Naive thymus-derived CD8-positive, alpha-beta T cell (primary cell): ENCODE results near the gene CXXC5. TPM values are rescaled to one million over a fixed set of nuclear protein-coding genes. Genes with fewer than 3 reads are reported as not detected.

Source experiments
- ATAC-seq, 2 donors: fragments of 150-1000 bp; cut with Tn5 transposase in 1 of 2; sonication (Bioruptor Pico), chemical (Tn5 transposase) in 1 of 2; 1 replicate in 1 of 2; 2 replicates in 1 of 2; pipeline ENCODE4 v1.10.0; 2021; ENCODE audit warnings: mild to moderate bottlenecking in 2 of 2, moderate library complexity in 2 of 2
- POLR2A ChIA-PET: fragments of 350-600 bp; sonication (Branson Sonifier 250); formaldehyde crosslinking; loops from one replicate; lab custom pipeline; 2021; ENCODE audit warnings: antibody characterized with exemption; lab: Charles Lee
- DNase-seq, 10 donors: peaks; one replicate each; pipeline versions ENCODE4 v3.0.0 to v3.0.0-alpha.2; 2020 to 2022
- H3K27ac Mint-ChIP-seq, 10 donors: one replicate each; pipeline ENCODE4 v1.8.0; 2020 to 2022; ENCODE audit warnings: mild to moderate bottlenecking in 10 of 10, mixed read lengths in 10 of 10, moderate library complexity in 4 of 10, inconsistent platforms in 1 of 10
- H3K27me3 Mint-ChIP-seq, 5 donors: one replicate each; pipeline ENCODE4 v1.8.0; 2021 to 2022; ENCODE audit warnings: mixed read lengths in 5 of 5
- H3K36me3 Mint-ChIP-seq, 3 donors: one replicate each; pipeline ENCODE4 v1.8.0; 2020 to 2022; ENCODE audit warnings: mixed read lengths in 3 of 3, mild to moderate bottlenecking in 2 of 3, inconsistent platforms in 1 of 3
- H3K4me1 Mint-ChIP-seq, 4 donors: one replicate each; pipeline ENCODE4 v1.8.0; 2021 to 2022; ENCODE audit warnings: mixed read lengths in 4 of 4
- H3K4me3 Mint-ChIP-seq, 10 donors: one replicate each; pipeline ENCODE4 v1.8.0; 2020 to 2022; ENCODE audit warnings: mild to moderate bottlenecking in 10 of 10, mixed read lengths in 10 of 10, moderate library complexity in 6 of 10, inconsistent platforms in 1 of 10
- H3K9me3 Mint-ChIP-seq, 9 donors: one replicate each; pipeline ENCODE4 v1.8.0; 2020 to 2022; ENCODE audit warnings: mixed read lengths in 9 of 9, mild to moderate bottlenecking in 3 of 9, inconsistent platforms in 1 of 9, moderate library complexity in 1 of 9
- polyA plus RNA-seq, 3 donors: library from polyadenylated mRNA; unstranded; fragments of 300-500 nt; fragmentation: Illumina TruSeq; gene quantifications; one replicate each; pipeline ENCODE4 v1.2.3, GENCODE V29; 2021
- total RNA-seq, 8 experiments: library from RNA in 2 of 8; stranded (reverse) in 2 of 8; gene quantifications; one replicate each; pipeline ENCODE4 v1.2.3 and lab custom pipeline; 2021 to 2026

CXXC5 gene
- total and polyA plus RNA-seq, 5 experiments from 2014 or later: 2.6 to 24.6 (median 6.8) TPM

DNA sequence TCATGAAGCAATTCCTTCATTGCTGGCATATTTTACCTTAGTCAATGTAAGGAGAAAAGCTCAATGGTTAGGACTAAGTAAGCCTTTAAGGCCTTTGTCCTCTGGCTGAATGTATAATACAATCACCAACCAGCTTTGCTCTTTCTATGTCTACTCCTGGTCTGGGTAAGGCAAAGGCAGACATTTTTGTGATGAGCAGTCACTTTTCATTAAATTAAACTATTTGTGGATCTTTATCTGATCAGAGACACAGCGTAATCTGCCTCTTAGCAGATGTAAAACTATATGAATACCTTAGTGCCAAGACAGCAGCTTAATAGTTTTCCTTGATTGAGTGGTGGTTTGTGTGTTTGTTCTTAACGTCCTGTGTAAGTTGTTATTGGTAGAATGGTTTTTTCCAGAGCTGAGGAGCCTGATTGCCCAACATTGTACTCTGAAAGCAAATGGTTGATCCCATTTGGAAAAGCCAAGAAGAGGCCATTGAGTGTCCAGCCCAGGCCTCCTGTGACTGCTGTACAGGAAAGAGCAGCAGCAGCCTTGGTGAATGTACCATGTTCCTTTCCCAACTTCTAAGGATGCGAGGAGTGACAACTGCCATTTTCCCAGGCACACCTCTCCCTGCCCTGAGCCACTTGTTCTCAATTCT lies 16.5 kb upstream of the CXXC5 start:
- Mint-ChIP-seq H3K4me3 (no peak overlapping the region), H3K4me1 (peaks cover 19 to 39% (median 36%) of the 10 kb centered on the region in 4 donors), H3K27ac (peak overlapping the region in 4 of 10 donors; percentile 13 to 39 (median 26)), H3K36me3 (peaks cover 0 to 36% (median 0%) of the 10 kb centered on the region in 3 donors), H3K9me3 (no peaks in the 10 kb centered on the region), H3K27me3 (no peaks in the 10 kb centered on the region)
- ATAC-seq (no peak), DNase-seq (no peak)
- POLR2A ChIA-PET: interaction anchor here (0.7 to 6.6 kb wide), 5 partner anchors 53 to 129 kb away, joined by 3 to 41 read pairs (median 3); partner anchors contain the start of gene UBE2D2

DNA sequence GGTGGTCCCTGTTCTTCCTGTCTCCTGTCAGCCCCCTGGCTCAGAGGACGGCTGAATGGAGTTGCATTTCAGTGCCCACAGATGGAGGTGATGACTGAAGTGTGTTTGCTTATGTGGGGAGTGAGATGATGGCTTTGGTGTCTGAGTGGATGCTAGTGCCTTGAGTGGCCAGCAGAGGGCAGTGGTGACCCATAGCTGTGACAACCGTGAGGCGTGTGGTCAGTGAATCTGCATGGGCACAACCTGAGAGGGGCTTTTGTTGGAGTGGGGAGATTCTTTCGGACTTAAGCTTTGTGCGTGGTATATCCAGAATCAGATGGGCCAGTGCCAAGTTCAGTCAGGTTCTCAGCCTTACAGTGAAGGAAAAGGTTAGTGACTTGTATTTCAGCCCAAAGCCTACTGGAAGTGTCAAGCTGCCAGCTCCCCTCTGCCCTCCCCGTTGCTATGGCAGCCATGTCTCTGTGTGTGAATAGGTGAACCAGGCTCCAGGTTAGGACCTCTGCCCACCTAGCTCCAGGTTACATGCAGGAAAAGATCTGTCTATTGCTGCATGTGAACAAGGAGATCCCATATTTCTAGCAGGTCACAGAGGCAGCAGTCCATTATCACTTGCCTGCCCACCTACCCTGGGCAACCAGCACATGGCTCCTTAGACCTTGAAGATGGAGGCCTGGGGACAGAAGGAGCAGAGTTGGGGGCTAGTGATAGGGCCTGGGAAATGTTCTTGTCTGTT lies 14.7 kb upstream of the CXXC5 start:
- ATAC-seq: peak; percentile 30 to 41

DNA sequence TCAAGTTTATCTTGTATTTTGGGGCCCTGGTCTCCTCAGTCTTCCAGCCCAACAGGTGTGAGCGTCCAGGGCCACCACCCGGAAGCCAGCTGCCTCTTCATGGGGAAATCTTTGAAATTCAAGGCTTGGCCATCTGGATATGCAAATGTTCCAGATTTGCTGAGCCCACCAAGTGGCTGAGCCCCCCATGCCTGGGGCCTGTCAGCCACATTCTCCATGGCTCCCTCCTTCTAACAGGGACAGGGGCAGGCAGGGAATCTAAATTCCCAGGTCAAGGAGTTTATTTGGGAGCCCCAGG lies 14.2 kb upstream of the CXXC5 start:
- no peak overlapping the region for H3K4me3 Mint-ChIP-seq
- peaks cover 28 to 56% (median 50%) of the 10 kb centered on the region in 4 donors for H3K4me1 Mint-ChIP-seq
- DNase-seq (peak in 1 of 10 donors; percentile 57), ATAC-seq (no peak)
- no peaks in the 10 kb centered on the region for H3K9me3 Mint-ChIP-seq
- POLR2A ChIA-PET: interaction anchor here (0.6 to 6.6 kb wide), 10 partner anchors 11 to 137 kb away, joined by 3 to 41 read pairs (median 4); partner anchors contain the start of genes CXXC5 and UBE2D2
- H3K36me3 Mint-ChIP-seq: peaks cover 0 to 16% (median 0%) of the 10 kb centered on the region in 3 donors
- H3K27me3 Mint-ChIP-seq: no peaks in the 10 kb centered on the region
- H3K27ac Mint-ChIP-seq: peak overlapping the region in 5 of 10 donors; percentile 31 to 67 (median 49)

More for the DNA sequence above, 14.7 kb upstream of the CXXC5 start:
- Mint-ChIP-seq H3K4me1 (peaks cover 26 to 50% (median 45%) of the 10 kb centered on the region in 4 donors), H3K4me3 (no peak overlapping the region), H3K9me3 (no peaks in the 10 kb centered on the region), H3K36me3 (peaks cover 0 to 19% (median 0%) of the 10 kb centered on the region in 3 donors), H3K27me3 (no peaks in the 10 kb centered on the region), H3K27ac (peak overlapping the region in 9 of 10 donors; percentile 20 to 83 (median 45))
- DNase-seq: peak; percentile 39 to 76 (median 61)
- POLR2A ChIA-PET: interaction anchor here (0.5 to 6.6 kb wide), 11 partner anchors 11 to 216 kb away, joined by 3 to 41 read pairs (median 5); partner anchors contain the start of gene UBE2D2

DNA sequence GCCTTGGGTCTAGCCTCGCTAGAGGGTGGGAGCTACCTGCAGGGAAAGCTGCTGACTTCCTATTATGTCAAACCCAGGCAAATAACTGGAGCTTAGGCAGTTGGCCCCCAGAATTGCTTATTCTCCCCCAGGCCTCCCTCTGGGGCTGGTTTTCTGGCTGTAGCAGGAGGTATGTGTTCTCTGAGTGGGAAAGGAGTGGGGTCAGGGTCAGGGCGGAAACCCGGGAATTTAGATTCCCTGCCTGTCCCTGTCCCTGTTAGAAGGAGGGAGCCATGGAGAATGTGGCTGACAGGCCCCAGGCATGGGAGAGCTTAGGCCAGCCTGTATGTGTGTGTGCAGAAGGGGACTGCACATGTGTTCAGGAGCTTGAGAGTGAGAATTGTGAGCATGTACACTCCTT lies 13.6 kb upstream of the CXXC5 start:
- Mint-ChIP-seq H3K9me3 (no peaks in the 10 kb centered on the region), H3K27me3 (no peaks in the 10 kb centered on the region), H3K36me3 (peaks cover 0 to 10% (median 0%) of the 10 kb centered on the region in 3 donors), H3K27ac (peak overlapping the region in 5 of 10 donors; percentile 31 to 89 (median 77)), H3K4me1 (peaks cover 28 to 57% (median 52%) of the 10 kb centered on the region in 4 donors), H3K4me3 (peak overlapping the region in 1 of 10 donors; percentile 28)
- POLR2A ChIA-PET: interaction anchor here (0.6 to 6.6 kb wide), 9 partner anchors 10 to 136 kb away, joined by 3 to 41 read pairs (median 7); partner anchors contain the start of gene CXXC5
- ATAC-seq (no peak), DNase-seq (peak in 1 of 10 donors; percentile 38)

DNA sequence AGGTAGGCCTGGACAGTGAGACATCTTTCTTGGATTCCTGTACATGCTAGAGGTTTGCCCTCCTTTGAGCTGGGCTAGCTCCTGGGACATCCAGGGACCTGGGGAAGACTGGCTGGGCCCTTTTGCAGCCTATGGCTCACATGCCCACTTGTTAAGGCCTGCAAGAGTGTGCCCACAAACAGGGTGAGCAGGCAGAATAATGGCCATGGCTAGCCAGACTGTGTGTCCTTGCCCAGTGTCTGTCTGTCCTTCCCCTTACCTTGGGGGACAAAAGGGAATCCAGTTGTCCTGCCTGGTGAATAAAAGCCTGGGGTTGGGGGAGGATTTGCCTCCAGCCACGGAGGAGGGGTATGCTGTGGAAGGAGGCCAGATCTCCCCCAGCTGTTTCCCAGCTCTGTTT lies 13.0 kb upstream of the CXXC5 start:
- peaks cover 28 to 57% (median 55%) of the 10 kb centered on the region in 4 donors for H3K4me1 Mint-ChIP-seq
- H3K27me3 Mint-ChIP-seq: no peaks in the 10 kb centered on the region
- ATAC-seq (no peak), DNase-seq (no peak)
- POLR2A ChIA-PET: interaction anchor here (0.5 to 6.6 kb wide), 15 partner anchors 8 to 136 kb away, joined by 3 to 116 read pairs (median 7); partner anchors contain the start of genes CXXC5 and UBE2D2
- peak overlapping the region in 3 of 10 donors; percentile 8 to 75 (median 43) for H3K4me3 Mint-ChIP-seq
- H3K36me3 Mint-ChIP-seq: peaks cover 0 to 5% (median 0%) of the 10 kb centered on the region in 3 donors
- no peaks in the 10 kb centered on the region for H3K9me3 Mint-ChIP-seq
- H3K27ac Mint-ChIP-seq: peak overlapping the region; percentile 48 to 89 (median 82)

DNA sequence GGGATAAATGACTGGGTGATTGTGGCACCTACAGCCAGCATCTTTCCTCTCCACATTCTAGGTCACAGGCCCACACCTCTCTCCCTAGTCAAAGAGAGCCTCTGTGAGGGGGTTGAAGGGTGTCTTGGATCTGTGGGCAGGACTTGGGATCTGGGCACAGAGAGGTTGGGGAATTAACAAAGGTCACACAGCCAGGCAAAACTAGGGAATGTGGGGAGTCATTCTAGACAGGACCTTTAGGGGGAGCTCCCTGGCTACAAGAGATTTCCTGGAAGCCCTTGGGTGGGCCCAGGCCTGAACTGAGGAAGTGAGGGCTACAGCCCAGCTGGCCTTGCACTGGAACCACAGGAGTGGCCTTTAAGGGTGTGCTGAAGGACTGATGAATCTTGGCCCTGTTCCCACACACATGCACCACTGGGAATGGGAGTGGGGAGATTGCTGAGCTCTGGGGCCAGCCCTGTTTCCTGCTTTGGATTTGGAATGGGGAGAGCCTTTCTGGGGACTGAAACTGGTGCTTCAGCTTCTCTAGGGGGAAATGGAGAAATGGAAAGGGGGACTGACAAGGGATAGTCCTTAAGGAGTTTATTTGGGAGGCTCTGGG lies 12.4 kb upstream of the CXXC5 start:
- peaks cover 28 to 57% (median 55%) of the 10 kb centered on the region in 4 donors for H3K4me1 Mint-ChIP-seq
- H3K27ac Mint-ChIP-seq: peak overlapping the region; percentile 62 to 91 (median 86)
- DNase-seq: peak in 2 of 10 donors; percentile 34 to 59
- POLR2A ChIA-PET: interaction anchor here (0.5 to 6.6 kb wide), 20 partner anchors 8 to 130 kb away, joined by 3 to 116 read pairs (median 6); partner anchors contain the start of genes CXXC5 and UBE2D2
- H3K27me3 Mint-ChIP-seq: no peaks in the 10 kb centered on the region
- peak; percentile 9 to 20 for ATAC-seq
- peak overlapping the region; percentile 57 to 87 (median 85) for H3K4me3 Mint-ChIP-seq
- peaks cover 0 to 3% (median 0%) of the 10 kb centered on the region in 3 donors for H3K36me3 Mint-ChIP-seq
- H3K9me3 Mint-ChIP-seq: no peaks in the 10 kb centered on the region

DNA sequence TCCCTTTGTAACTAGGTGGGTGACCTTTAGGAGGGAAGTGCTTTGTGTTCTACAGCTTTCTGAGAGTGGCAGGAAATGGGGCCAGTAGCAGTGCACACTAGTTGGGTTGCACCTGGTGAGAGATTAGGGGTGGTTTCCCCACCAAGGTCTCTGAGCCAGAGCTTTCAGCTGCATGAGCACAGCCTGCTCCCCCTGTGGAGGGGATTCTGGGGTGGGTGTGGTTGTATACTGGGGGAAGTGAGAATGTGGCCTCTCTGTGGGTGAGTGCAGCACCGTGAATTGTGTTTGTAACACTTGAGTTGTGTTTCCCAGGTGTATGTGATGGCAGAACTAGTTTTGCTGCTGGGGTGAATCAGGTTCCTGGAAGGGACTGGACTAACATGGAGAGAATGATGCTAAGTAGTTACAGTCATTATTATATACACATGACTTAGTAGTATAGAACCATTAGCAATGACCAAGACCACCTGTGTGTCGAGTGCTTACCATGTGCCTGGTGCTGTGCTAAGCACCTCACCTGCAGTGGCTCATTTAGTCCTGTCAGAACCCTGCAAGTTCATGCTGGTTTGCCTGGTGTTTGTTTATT lies 11.8 kb upstream of the CXXC5 start:
- POLR2A ChIA-PET: interaction anchor here (0.6 to 6.6 kb wide), 20 partner anchors 9 to 129 kb away, joined by 3 to 116 read pairs (median 5); partner anchors contain the start of genes CXXC5 and UBE2D2
- Mint-ChIP-seq H3K4me3 (peak overlapping the region; percentile 57 to 87 (median 85)), H3K9me3 (no peaks in the 10 kb centered on the region), H3K4me1 (peaks cover 28 to 57% (median 55%) of the 10 kb centered on the region in 4 donors), H3K36me3 (no peaks in the 10 kb centered on the region), H3K27ac (peak overlapping the region; percentile 32 to 91 (median 86)), H3K27me3 (no peaks in the 10 kb centered on the region)
- DNase-seq (peak in 9 of 10 donors; percentile 57 to 88 (median 72)), ATAC-seq (peak; percentile 79 to 91)

DNA sequence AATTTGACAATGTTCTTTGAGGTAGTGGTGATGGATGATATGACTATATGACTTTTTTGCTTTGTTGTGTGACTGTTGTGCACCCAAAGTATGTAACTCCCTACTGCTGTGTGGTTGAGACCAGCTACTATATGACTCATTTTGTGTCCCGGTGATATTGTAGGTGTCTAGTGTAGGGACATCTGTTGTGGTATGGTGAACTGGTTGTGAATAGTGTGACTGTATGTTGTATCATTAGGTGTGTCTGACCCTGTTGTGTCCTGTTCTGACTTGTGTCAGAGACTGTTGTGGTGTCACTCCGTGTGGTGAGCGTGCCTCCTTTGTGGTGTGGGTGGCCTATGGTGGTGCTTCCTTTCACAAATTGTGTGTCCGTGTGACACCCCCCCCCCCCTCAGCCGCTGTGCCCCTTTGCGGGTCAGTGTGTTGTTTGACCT lies 11.2 kb upstream of the CXXC5 start:
- Mint-ChIP-seq H3K36me3 (no peaks in the 10 kb centered on the region), H3K4me1 (peaks cover 30 to 63% (median 55%) of the 10 kb centered on the region in 4 donors), H3K27ac (peak overlapping the region in 9 of 10 donors; percentile 32 to 89 (median 85)), H3K27me3 (no peaks in the 10 kb centered on the region), H3K9me3 (no peaks in the 10 kb centered on the region), H3K4me3 (peak overlapping the region; percentile 57 to 87 (median 85))
- ATAC-seq: peak in 1 of 2 donors; percentile 12
- POLR2A ChIA-PET: interaction anchor here (0.7 to 6.6 kb wide), 16 partner anchors 12 to 155 kb away, joined by 3 to 116 read pairs (median 6); partner anchors contain the start of genes CXXC5, STING1 and UBE2D2
- peak in 1 of 10 donors; percentile 61 for DNase-seq

DNA sequence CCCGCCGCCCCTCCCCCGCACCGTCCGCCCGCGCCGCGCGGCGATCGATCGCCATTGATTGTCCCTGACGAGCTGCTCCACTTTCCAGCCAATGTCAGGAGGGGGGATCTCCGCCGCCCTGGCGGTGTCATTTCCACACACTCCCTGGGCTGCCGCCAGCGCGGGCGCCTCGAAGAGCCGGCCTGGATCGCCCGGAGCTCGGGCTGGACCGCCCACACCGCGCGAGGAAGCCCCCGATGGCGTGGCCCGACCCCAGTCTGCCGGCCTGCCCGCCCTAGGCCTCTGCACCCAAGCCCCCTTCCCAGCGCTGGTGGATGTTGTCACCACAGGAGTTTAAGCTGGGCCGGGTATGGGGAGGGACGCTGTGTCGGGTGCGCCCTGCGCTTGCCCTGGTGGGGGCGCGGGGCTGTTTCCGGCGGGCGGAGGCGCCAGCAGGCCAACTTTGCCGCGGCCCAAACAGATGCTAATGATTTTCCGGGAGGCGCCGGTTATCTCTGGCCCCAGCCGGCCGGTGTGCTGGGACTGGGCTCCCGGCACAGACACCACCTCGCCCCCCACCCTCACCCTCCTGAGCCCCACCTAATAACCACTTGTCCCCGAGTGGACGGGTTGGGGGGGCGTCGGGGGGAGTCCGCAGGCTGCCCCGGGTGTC lies 10.6 kb upstream of the CXXC5 start:
- DNase-seq (peak; percentile 35 to 71 (median 50)), ATAC-seq (peak; percentile 33 to 39)
- peaks cover 30 to 66% (median 53%) of the 10 kb centered on the region in 4 donors for H3K4me1 Mint-ChIP-seq
- no peaks in the 10 kb centered on the region for H3K9me3 Mint-ChIP-seq
- peak overlapping the region; percentile 14 to 85 (median 72) for H3K27ac Mint-ChIP-seq
- H3K4me3 Mint-ChIP-seq: peak overlapping the region; percentile 63 to 86 (median 76)
- no peaks in the 10 kb centered on the region for H3K27me3 Mint-ChIP-seq
- POLR2A ChIA-PET: interaction anchor here (0.7 to 6.6 kb wide), 11 partner anchors 11 to 223 kb away, joined by 3 to 116 read pairs (median 12); partner anchors contain the start of genes CXXC5, STING1 and UBE2D2
- H3K36me3 Mint-ChIP-seq: no peaks in the 10 kb centered on the region

DNA sequence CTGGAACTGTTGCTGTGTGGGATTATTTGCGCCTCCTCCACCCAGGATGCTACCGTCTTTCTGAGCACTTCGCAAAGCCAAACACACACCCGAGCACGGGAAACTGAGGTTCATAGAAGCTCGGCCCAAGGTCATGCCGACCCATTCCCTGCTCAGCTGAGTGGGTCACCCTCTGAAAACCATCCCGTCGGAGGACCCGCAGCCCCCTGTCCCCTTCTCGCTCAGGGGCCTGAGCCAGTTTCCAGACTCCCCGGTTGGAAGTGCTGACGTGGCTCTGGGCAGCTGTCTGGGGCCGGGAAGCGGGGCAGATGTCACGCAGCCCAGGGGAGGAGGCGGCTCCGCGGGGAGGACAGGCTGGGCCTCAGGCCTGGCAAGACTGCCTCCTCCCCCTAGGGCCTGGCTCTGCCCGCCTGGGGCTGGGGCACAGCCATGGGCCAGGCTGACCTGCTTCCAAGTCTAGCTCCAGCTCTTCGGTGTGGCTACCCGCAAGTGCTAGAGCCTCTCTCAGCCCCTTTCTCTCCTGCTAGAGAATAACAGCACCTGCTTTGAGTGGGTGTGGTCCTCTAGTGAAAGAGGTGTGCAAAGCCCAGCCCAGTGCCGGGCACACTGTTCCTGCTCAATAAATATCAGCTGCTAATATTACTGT lies 9.9 kb upstream of the CXXC5 start:
- no peaks in the 10 kb centered on the region for H3K27me3 Mint-ChIP-seq

More for the DNA sequence above, 9.9 kb upstream of the CXXC5 start:
- Mint-ChIP-seq H3K27ac (peak overlapping the region; percentile 14 to 82 (median 70)), H3K4me3 (peak overlapping the region; percentile 63 to 85 (median 72)), H3K4me1 (peaks cover 30 to 65% (median 50%) of the 10 kb centered on the region in 4 donors), H3K36me3 (no peaks in the 10 kb centered on the region), H3K9me3 (no peaks in the 10 kb centered on the region)
- POLR2A ChIA-PET: interaction anchor here (0.5 to 6.6 kb wide), 11 partner anchors 10 to 224 kb away, joined by 3 to 116 read pairs (median 3); partner anchors contain the start of gene CXXC5
- peak in 3 of 10 donors; percentile 17 to 58 (median 23) for DNase-seq
- peak in 1 of 2 donors; percentile 4 for ATAC-seq
